NB4 (cell line): Measurements from ENCODE around the gene PANK2.

ENCODE experiments used
- MYC ChIP-seq: IDR thresholded peaks from 2 replicates; pipeline ENCODE4 v1.6.1; 2011; ENCODE audit warnings: low read depth, low read length
- POLR2A ChIP-seq: IDR thresholded peaks from 2 replicates; pipeline ENCODE4 v1.6.1; 2011; ENCODE audit warnings: mild to moderate bottlenecking; ENCODE audit not compliant: insufficient read length; ENCODE audit errors: extremely low read depth
- TF ChIP-seq, protein P1 (sequence below): IDR thresholded peaks from one replicate; pipeline ENCODE4 v1.5.1; 2012; ENCODE audit warnings: low read depth, low read length
- TF ChIP-seq, protein P2 (sequence below): IDR thresholded peaks from 2 replicates; pipeline ENCODE4 v1.6.1; 2011; ENCODE audit warnings: low read depth, low read length

GRCh38 chr20:3854462-3854871 is 34.7 kb upstream of the PANK2 start:
- TF ChIP-seq POLR2A (no peak), MYC (no peak)
- TF ChIP-seq, protein P1, sequence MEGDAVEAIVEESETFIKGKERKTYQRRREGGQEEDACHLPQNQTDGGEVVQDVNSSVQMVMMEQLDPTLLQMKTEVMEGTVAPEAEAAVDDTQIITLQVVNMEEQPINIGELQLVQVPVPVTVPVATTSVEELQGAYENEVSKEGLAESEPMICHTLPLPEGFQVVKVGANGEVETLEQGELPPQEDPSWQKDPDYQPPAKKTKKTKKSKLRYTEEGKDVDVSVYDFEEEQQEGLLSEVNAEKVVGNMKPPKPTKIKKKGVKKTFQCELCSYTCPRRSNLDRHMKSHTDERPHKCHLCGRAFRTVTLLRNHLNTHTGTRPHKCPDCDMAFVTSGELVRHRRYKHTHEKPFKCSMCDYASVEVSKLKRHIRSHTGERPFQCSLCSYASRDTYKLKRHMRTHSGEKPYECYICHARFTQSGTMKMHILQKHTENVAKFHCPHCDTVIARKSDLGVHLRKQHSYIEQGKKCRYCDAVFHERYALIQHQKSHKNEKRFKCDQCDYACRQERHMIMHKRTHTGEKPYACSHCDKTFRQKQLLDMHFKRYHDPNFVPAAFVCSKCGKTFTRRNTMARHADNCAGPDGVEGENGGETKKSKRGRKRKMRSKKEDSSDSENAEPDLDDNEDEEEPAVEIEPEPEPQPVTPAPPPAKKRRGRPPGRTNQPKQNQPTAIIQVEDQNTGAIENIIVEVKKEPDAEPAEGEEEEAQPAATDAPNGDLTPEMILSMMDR = no peak
- TF ChIP-seq, protein P2, sequence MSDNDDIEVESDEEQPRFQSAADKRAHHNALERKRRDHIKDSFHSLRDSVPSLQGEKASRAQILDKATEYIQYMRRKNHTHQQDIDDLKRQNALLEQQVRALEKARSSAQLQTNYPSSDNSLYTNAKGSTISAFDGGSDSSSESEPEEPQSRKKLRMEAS = no peak
